ENCODE data around the gene DNAAF8. TPM values are rescaled to one million over a fixed set of nuclear protein-coding genes. Genes with fewer than 3 reads are reported as not detected.

DNAAF8 gene
- total RNA-seq, 1 experiment from 2014 or later, result 1.2 TPM

GRCh38 chr16:4749700-4750257 is 15.4 kb downstream of the DNAAF8 start:
- ATAC-seq (no peak), DNase-seq (no peak)
- CTCF ChIA-PET, result no interaction called here
- Histone ChIP-seq H3K27me3 (ENCODE audit: low read length) (no peaks in the 10 kb centered on the region), H3K4me2 (ENCODE audit: low read length) (no peak overlapping the region), H3K4me3 (ENCODE audit: low read length) (no peak overlapping the region), H3K9me3 (ENCODE audit: low read length) (no peaks in the 10 kb centered on the region), H3K9ac (ENCODE audit: low read length) (no peak overlapping the region), H3K27ac (ENCODE audit: low read length) (no peak overlapping the region), H3F3A (ENCODE audit: low read length, unreplicated experiment) (no peaks in the 10 kb centered on the region), H3K79me2 (ENCODE audit: low read length) (no peaks in the 10 kb centered on the region), H3K4me1 (ENCODE audit: insufficient read depth, low read length) (no peaks in the 10 kb centered on the region), H3K9me2 (replicated peaks; ENCODE audit: low read length) (no peaks in the 10 kb centered on the region), H2AFZ (ENCODE audit: low read length) (no peak overlapping the region), H4K20me1 (ENCODE audit: low read length) (no peaks in the 10 kb centered on the region), H3K36me3 (ENCODE audit: low read depth, low read length) (no peaks in the 10 kb centered on the region)
- TF ChIP-seq EZH2phosphoT487 (IDR thresholded peaks at IDR 0.05; ENCODE audit: borderline replicate concordance, low read length), result no peak
- TF ChIP-seq EZH2 (IDR thresholded peaks at IDR 0.05; ENCODE audit: low read length, unreplicated experiment), result no peak
- TF ChIP-seq, protein P1, sequence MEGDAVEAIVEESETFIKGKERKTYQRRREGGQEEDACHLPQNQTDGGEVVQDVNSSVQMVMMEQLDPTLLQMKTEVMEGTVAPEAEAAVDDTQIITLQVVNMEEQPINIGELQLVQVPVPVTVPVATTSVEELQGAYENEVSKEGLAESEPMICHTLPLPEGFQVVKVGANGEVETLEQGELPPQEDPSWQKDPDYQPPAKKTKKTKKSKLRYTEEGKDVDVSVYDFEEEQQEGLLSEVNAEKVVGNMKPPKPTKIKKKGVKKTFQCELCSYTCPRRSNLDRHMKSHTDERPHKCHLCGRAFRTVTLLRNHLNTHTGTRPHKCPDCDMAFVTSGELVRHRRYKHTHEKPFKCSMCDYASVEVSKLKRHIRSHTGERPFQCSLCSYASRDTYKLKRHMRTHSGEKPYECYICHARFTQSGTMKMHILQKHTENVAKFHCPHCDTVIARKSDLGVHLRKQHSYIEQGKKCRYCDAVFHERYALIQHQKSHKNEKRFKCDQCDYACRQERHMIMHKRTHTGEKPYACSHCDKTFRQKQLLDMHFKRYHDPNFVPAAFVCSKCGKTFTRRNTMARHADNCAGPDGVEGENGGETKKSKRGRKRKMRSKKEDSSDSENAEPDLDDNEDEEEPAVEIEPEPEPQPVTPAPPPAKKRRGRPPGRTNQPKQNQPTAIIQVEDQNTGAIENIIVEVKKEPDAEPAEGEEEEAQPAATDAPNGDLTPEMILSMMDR (conservative IDR thresholded peaks at IDR 0.05; ENCODE audit: low read depth, low read length), result no peak
- no TSS peak for BruUV-seq (replicated peaks)
- POLR2A ChIA-PET (ENCODE audit: unreplicated experiment), result no interaction called here
- intact Hi-C loops (cut with micrococcal nuclease), result no loop called here

DNA sequence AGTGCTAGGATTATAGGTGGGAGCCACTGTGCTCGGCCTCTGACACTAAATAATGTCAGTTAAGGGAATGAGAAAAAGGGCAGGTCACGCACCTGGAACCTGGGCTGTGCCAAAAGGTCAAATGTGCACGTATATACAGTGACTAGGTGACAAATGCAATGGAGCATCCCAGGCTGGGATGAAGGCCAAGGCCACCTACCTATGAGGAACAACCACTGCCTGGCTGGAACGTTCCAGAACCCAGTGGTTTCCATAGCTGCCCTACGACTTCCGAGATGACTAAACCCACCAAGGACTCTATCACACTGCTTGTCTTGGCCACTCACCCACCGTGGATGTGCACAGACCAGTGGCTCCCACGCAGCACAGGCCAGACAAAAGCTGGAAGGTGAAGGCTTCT is 16.6 kb downstream of the DNAAF8 start:
- CTCF ChIA-PET, result no interaction called here
- no peaks in the 10 kb centered on the region for H4K20me1 ChIP-seq (ENCODE audit: low read length)
- no TSS peak for BruUV-seq (replicated peaks)
- POLR2A ChIA-PET (ENCODE audit: unreplicated experiment), result no interaction called here
- no peaks in the 10 kb centered on the region for H3K9me2 ChIP-seq (replicated peaks; ENCODE audit: low read length)
- no peak overlapping the region for H2AFZ ChIP-seq (ENCODE audit: low read length)
- H3K27ac ChIP-seq (ENCODE audit: low read length), result no peak overlapping the region
- no peaks in the 10 kb centered on the region for H3K4me1 ChIP-seq (ENCODE audit: insufficient read depth, low read length)
- no peaks in the 10 kb centered on the region for H3K79me2 ChIP-seq (ENCODE audit: low read length)
- no peaks in the 10 kb centered on the region for H3K27me3 ChIP-seq (ENCODE audit: low read length)
- no peak for ATAC-seq
- no peaks in the 10 kb centered on the region for H3K9me3 ChIP-seq (ENCODE audit: low read length)
- H3K36me3 ChIP-seq (ENCODE audit: low read depth, low read length), result peaks cover 6% of the 10 kb centered on the region
- H3F3A ChIP-seq (ENCODE audit: low read length, unreplicated experiment), result no peaks in the 10 kb centered on the region
- H3K9ac ChIP-seq (ENCODE audit: low read length), result no peak overlapping the region
- H3K4me2 ChIP-seq (ENCODE audit: low read length), result no peak overlapping the region
- intact Hi-C loops (cut with micrococcal nuclease), result no loop called here
- DNase-seq, result no peak
- H3K4me3 ChIP-seq (ENCODE audit: low read length), result no peak overlapping the region
- TF ChIP-seq EZH2phosphoT487 (IDR thresholded peaks at IDR 0.05; ENCODE audit: borderline replicate concordance, low read length) (no peak), EZH2 (IDR thresholded peaks at IDR 0.05; ENCODE audit: low read length, unreplicated experiment) (no peak)
- TF ChIP-seq, protein P1 (conservative IDR thresholded peaks at IDR 0.05; ENCODE audit: low read depth, low read length), result no peak

GRCh38 chr16:4752351-4753100 is 18.2 kb downstream of the DNAAF8 start:
- BruUV-seq (replicated peaks), result no TSS peak
- Histone ChIP-seq H3K9me2 (replicated peaks; ENCODE audit: low read length) (no peaks in the 10 kb centered on the region), H4K20me1 (ENCODE audit: low read length) (no peaks in the 10 kb centered on the region), H3K27ac (ENCODE audit: low read length) (no peak overlapping the region), H3K4me1 (ENCODE audit: insufficient read depth, low read length) (no peaks in the 10 kb centered on the region), H3K27me3 (ENCODE audit: low read length) (no peaks in the 10 kb centered on the region), H3K4me3 (ENCODE audit: low read length) (no peak overlapping the region), H3K36me3 (ENCODE audit: low read depth, low read length) (peaks cover 7% of the 10 kb centered on the region), H3K4me2 (ENCODE audit: low read length) (no peak overlapping the region), H3K9ac (ENCODE audit: low read length) (no peak overlapping the region), H3K79me2 (ENCODE audit: low read length) (no peaks in the 10 kb centered on the region), H3F3A (ENCODE audit: low read length, unreplicated experiment) (no peaks in the 10 kb centered on the region), H2AFZ (ENCODE audit: low read length) (no peak overlapping the region), H3K9me3 (ENCODE audit: low read length) (no peaks in the 10 kb centered on the region)
- POLR2A ChIA-PET (ENCODE audit: unreplicated experiment), result no interaction called here
- CTCF ChIA-PET, result no interaction called here
- TF ChIP-seq EZH2phosphoT487 (IDR thresholded peaks at IDR 0.05; ENCODE audit: borderline replicate concordance, low read length) (no peak), EZH2 (IDR thresholded peaks at IDR 0.05; ENCODE audit: low read length, unreplicated experiment) (no peak)
- TF ChIP-seq, protein P1 (conservative IDR thresholded peaks at IDR 0.05; ENCODE audit: low read depth, low read length), result no peak
- no peak for DNase-seq
- intact Hi-C loops (cut with micrococcal nuclease), result no loop called here
- ATAC-seq, result no peak
